Endometrium (tissue), 2 donors: ENCODE data around the gene MTCH2.
"Not testable (repeated sequence)": the region's sequence is repeated elsewhere in the genome, so short reads cannot be mapped to it uniquely, and the experiment has no call there.

ENCODE experiments used
- FAIRE-seq: peaks from 2 replicates; lab custom pipeline; 2012; peaks lifted over from hg19 to GRCh38; lab: Jason Lieb, UNC
- donor health status: control.
- donor health status: control.

The MTCH2 gene

GRCh38 chr11:47642099-47642855 lies at the start of gene MTCH2:
Gene MTCH2 (minus strand): TSS chr11:47642559. CDS start chr11:47642465, 94 bp downstream.
- no peak for FAIRE-seq

DNA sequence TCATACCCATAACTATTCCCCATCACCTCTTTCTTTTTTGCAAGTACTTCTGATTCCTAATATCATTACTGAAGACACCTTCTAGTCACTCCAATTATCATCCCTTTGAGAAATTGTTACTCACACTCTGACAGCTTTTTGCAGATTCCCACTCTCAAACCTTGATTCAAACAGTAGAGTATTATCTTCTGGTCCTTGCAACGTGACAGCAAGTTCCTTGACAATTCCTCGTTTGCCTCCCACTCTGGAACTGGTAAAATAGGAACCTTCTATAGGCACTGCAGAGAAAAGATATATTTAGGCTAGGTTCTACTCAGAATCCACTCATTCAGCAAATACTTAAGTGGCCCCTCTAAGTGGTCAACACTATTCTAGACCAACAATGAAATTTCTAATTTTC lies 49.6 kb upstream of the MTCH2 start:
- FAIRE-seq: no peak

DNA sequence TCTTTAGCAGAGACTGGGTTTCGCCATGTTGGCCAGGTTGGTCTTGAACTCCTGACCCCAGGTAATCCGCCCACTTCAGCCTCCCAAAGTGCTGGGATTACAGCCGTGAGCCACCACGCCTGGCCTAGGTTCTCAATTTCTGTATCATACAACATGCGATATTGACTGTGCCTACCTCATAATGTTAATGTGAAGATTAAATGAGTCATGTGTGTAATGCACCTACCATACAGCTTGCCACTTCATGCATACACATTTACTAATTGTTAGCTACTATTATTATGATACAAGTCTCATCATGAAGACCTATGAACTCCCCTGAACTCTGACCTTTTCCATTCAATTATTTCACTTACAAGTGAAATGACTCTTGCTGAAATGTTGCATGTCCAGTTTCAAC lies 47.1 kb upstream of the MTCH2 start:
- FAIRE-seq: no peak

DNA sequence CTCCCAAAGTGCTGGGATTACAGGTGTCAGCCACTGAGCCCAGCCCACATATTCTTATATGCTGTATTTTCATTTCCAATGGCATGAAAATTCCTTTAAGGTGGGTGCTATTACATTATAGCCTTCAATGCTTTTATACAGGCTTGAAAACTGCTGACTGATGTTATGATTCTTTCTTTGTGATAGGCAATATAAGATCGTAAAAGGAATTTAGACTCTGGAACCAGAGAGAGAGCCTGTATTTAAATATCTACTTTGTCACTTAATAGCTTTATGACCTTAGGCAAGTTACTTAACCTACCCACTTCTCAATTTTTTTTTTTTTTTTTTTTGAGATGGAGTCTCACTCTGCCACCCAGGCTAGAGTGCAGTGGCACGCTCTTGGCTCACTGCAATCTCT lies 46.6 kb upstream of the MTCH2 start:
- no peak for FAIRE-seq

GRCh38 chr11:47688111-47688510 lies 45.8 kb upstream of the MTCH2 start:
- no peak for FAIRE-seq

DNA sequence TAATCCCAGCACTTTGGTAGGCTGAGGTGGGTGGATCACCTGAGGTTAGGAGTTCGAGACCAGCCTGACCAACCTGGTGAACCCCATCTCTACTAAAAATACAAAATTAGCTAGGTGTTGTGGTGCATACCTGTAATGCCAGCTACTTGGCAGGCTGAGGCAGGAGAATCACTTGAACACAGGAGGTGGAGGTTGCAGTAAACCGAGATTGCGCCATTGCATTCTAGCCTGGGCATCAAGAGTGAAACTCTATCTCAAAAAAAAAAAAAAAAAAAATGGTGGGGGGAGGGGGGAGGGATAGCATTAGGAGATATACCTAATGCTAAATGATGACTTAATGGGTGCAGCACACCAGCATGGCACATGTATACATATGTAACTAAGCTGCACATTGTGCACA lies 44.3 kb upstream of the MTCH2 start:
- FAIRE-seq: not testable (repeated sequence)

GRCh38 chr11:47686151-47686550 lies 43.8 kb upstream of the MTCH2 start:
- FAIRE-seq: no peak

DNA sequence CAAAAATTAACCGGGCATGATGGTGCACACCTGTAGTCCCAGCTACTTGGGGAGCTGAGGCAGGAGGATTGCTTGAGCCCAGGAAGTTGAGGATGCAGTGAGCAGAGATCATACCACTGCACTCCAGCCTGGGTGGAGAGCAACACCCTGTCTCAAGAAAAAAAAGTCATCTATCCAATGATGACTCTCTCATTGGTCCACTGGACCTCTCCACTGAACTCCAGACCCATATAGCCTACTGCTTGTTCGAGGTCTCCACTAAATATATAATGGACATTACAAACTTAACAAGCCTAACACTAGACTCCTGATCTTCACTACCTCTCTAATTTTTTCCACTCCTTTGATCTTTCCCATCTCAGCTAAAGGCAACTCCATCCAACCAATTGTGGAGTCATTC lies 33.5 kb upstream of the MTCH2 start:
- FAIRE-seq: no peak

- FAIRE-seq: no peak
These were observed 29.9 kb upstream of the MTCH2 start for GRCh38 chr11:47672283-47672730.

DNA sequence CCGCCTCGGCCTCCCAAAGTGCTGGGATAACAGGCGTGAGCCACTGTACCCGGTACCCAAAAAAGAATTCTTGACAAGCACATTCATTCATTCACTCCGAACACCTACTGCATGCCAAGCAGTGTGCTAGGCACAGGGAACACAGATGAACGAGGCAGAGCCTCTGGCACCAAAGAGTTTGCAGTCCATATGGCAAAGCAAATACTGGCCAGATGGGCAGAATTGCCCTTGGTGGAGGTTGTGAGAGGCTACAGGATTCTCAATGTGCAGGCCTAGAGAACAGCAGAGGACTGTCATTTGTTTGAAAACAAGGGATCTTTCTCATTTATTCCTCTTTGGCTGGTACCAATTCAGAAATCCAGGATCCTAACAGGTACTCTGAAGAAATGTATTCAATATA lies 27.5 kb upstream of the MTCH2 start:
- FAIRE-seq: no peak

- FAIRE-seq: no peak
These were observed 26.3 kb upstream of the MTCH2 start for GRCh38 chr11:47668665-47669064.

DNA sequence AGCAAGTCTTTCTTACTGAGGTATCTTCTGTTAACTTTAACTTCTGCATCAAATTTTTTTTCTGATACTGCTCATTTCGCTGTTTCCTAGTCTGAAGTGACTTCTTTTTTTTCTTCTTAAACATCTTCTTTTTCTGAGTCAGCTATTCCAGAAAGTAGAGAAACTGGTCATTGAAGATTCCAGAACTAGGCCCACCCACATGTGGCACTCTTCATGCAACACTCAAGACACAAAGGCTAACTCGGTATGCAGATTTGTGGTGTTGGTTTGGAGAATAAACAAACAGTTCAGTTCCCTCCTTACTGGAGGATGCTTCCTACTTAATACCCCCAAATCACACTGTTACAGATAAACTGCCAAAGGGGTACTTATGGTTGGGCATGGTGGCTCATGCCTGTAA lies 25.2 kb upstream of the MTCH2 start:
- no peak for FAIRE-seq

DNA sequence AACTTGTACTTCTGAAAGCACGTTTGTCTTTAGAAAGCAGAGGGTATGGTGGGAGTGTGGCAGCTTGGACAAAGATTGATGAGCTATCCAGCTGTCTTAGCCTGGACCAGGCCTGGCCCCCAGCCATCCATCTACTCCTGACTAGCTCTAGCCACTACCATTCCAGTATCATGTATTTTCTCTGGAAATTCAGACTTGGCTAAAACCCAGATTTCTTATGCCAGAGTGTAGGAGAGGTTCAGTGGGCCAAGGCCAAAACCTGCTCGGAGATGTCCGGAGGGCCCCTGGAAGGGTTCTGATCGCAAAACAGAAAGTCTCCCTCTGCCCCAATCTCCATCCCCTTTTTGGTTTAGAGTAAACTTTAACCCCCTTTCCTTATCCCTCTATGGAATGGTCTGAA lies 24.8 kb upstream of the MTCH2 start:
- no peak for FAIRE-seq

GRCh38 chr11:47664936-47665335 lies 22.6 kb upstream of the MTCH2 start:
- FAIRE-seq: not testable (repeated sequence)

GRCh38 chr11:47661245-47661644 lies 18.9 kb upstream of the MTCH2 start:
- no peak for FAIRE-seq

- FAIRE-seq: no peak
These were observed 16.9 kb upstream of the MTCH2 start for GRCh38 chr11:47659276-47659675.

DNA sequence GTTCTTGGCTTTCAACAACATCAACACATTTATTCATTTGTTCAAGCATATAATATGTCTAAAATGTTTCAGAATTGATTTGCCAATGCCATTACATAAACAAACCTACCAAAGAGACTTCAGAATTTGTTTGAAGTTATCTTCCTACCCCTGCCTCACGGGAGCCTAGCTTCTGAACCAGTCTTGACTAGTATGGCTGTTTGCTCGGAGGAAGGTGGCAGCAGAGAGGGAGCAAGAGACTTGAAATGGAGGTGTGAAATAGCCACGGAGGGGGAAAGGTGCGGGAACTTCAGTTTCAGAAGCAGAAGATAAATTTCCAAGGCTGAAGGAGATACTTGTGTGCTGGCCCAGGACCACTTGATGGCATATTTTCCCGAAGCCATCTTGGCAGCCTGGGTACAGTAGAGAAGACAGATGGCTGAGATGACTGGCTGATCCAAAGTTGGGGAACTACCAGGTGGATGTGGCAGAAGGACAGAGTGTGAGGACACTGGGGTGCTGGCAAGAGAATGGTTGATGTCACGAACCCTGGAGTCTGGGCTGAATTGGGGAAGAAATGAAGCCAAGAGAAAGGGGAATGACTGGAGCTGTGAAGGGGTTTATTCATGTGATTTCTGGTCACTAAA lies 14.0 kb upstream of the MTCH2 start:
- FAIRE-seq: no peak

DNA sequence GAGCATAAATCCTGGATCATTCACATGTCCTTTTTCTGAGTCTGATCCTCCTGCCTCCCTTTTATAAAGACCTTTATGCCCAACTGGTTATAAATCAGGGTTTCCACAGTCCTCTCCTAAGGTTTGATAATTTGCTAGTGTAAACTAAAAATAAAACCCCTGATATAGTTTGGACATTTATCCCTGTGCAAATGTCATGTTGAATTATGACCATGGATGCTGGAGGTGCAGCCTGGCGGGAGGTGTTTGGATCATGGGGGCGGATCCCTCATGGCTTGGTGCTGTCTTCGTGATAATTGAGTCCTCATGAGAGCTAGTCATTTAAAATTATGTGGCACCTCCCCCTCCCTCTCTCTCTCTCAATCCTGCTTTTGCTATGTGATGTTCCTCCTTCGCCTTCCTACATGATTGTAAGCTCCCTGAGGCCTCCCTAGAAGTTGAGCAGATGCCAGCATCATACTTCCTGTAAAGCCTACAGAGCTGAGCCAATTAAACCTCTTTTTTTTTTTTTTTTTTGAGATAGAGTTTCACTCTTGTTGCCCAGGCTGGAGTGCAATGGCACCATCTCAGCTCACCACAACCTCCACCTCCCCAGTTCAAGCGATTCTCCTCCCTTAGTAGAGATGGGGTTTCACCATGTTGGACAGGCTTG lies 9.6 kb upstream of the MTCH2 start:
- no peak for FAIRE-seq

GRCh38 chr11:47649276-47649675 lies 6.9 kb upstream of the MTCH2 start:
- no peak for FAIRE-seq

DNA sequence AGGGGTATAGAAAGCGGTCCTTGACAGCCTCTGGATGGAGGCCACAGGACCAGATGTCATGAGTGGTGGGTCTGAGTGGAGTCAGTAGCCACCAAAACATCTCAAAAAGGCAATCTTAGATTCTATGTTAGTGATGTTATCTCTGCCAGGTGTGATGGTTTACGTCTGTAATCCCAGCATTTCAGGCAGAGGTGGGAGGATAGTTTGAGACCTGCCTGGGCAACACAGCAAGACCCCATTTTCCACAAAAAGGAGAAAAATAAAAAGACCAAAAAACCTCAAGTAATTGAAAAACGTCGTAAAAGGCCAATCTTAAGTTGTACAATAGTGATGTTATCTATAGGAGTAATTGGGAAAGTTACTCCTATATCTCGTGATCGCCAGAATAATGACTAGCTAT lies 3.7 kb upstream of the MTCH2 start:
- no peak for FAIRE-seq

- no peak for FAIRE-seq
These were observed 3.1 kb upstream of the MTCH2 start for GRCh38 chr11:47645500-47645899.

GRCh38 chr11:47641600-47642098 lies 710 bp downstream of the MTCH2 start:
- FAIRE-seq: no peak

DNA sequence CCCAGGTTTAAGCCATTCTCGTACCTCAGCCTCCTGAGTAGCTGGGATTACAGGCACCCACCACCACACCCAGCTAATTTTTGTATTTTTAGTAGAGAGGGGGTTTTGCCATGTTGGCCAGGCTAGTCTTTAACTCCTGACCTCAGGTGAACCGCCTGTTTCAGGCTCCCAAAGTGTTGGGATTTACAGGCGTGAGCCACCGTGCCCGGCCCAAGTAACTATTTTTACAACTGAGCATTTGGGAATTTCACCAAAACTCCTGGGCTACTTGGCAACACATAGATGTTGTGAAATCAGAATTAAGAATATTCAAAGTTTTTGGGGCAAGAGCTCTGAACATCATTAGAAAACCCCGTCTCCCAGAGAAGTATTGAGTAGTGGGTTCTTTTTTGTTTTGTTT lies 1.9 kb downstream of the MTCH2 start:
- not testable (repeated sequence) for FAIRE-seq
